SK-N-SH treated with all-trans-retinoic acid at 6 μM for 48 hours (cell line): ENCODE data around the gene KCNC4.

ENCODE experiments used
- ATAC-seq: fragments of 200-7000 bp; cut with Tn5 transposase; 3 replicates; pipeline ENCODE4 v1.9.1; 2020; ENCODE audit warnings: mild to moderate bottlenecking, moderate library complexity
- ARNTL ChIP-seq: fragments of 450-650 bp; formaldehyde crosslinking; IDR thresholded peaks from 2 replicates; pipeline ENCODE4 v1.5.0; 2020; ENCODE audit warnings: low read depth, mild to moderate bottlenecking, moderate library complexity, borderline replicate concordance
- BACH2 ChIP-seq: fragments of 250-450 bp; sonication (Bioruptor Pico); IDR thresholded peaks from 2 replicates; pipeline ENCODE4 v1.9.0; 2021; ENCODE audit warnings: mild to moderate bottlenecking, borderline replicate concordance
- CSRNP3 ChIP-seq: fragments of 250-450 bp; sonication (Bioruptor Pico); IDR thresholded peaks from 2 replicates; pipeline ENCODE4 v1.5.1; 2021; ENCODE audit warnings: mild to moderate bottlenecking, moderate library complexity
- ESRRG ChIP-seq: fragments of 250-450 bp; sonication (Bioruptor Pico); IDR thresholded peaks from 2 replicates; pipeline ENCODE4 v1.6.1; 2021; ENCODE audit warnings: mild to moderate bottlenecking
- GLIS3 ChIP-seq: fragments of 250-450 bp; sonication (Bioruptor Pico); IDR thresholded peaks from 2 replicates; pipeline ENCODE4 v1.5.0; 2020; ENCODE audit warnings: mild to moderate bottlenecking, moderate library complexity
- ISL1 ChIP-seq: fragments of 250-450 bp; sonication (Bioruptor Pico); IDR thresholded peaks from 2 replicates; pipeline ENCODE4 v2.1.2; 2022; ENCODE audit warnings: mild to moderate bottlenecking, moderate library complexity
- OSR1 ChIP-seq: fragments of 250-450 bp; sonication (Bioruptor Pico); IDR thresholded peaks from 2 replicates; pipeline ENCODE4 v1.8.0; 2022; ENCODE audit warnings: moderate library complexity, mild to moderate bottlenecking, inconsistent platforms
- PPARA ChIP-seq: fragments of 250-450 bp; sonication (Bioruptor Pico); IDR thresholded peaks from 2 replicates; pipeline ENCODE4 v1.5.0; 2020; ENCODE audit warnings: mild to moderate bottlenecking, borderline replicate concordance
- RARB ChIP-seq: fragments of 250-450 bp; sonication (Bioruptor Pico); IDR thresholded peaks from 2 replicates; pipeline ENCODE4 v1.8.0; 2021; ENCODE audit warnings: mild to moderate bottlenecking, moderate library complexity
- SNAI2 ChIP-seq: fragments of 250-450 bp; sonication (Bioruptor Pico); IDR thresholded peaks from 2 replicates; pipeline ENCODE4 v1.5.0; 2020; ENCODE audit warnings: mild to moderate bottlenecking, moderate library complexity
- TCF4 ChIP-seq: fragments of 250-450 bp; sonication (Bioruptor Pico); IDR thresholded peaks from 2 replicates; pipeline ENCODE4 v1.8.0; 2021; ENCODE audit warnings: mild to moderate bottlenecking, moderate library complexity, borderline replicate concordance
- TOX ChIP-seq: fragments of 250-450 bp; sonication (Bioruptor Pico); IDR thresholded peaks from 2 replicates; pipeline ENCODE4 v1.8.0; 2021; ENCODE audit warnings: mild to moderate bottlenecking, moderate library complexity, borderline replicate concordance
- TSHZ2 ChIP-seq: fragments of 250-450 bp; sonication (Bioruptor Pico); IDR thresholded peaks from 2 replicates; pipeline ENCODE4 v1.5.0; 2020; ENCODE audit warnings: mild to moderate bottlenecking, moderate library complexity
- ZC3H10 ChIP-seq: fragments of 250-450 bp; sonication (Bioruptor Pico); IDR thresholded peaks from 2 replicates; pipeline ENCODE4 v1.5.1; 2021; ENCODE audit warnings: mild to moderate bottlenecking, moderate library complexity
- ZFP3 ChIP-seq: fragments of 250-450 bp; sonication (Bioruptor Pico); IDR thresholded peaks from 2 replicates; pipeline ENCODE4 v1.5.0; 2020; ENCODE audit warnings: mild to moderate bottlenecking, moderate library complexity
- ZNF565 ChIP-seq: fragments of 450-650 bp; formaldehyde crosslinking; conservative IDR thresholded peaks from 2 replicates; pipeline ENCODE4 v1.5.0; 2020; ENCODE audit warnings: low read depth, mild to moderate bottlenecking, moderate library complexity
- ZNF70 ChIP-seq: fragments of 450-650 bp; formaldehyde crosslinking; IDR thresholded peaks from 2 replicates; pipeline ENCODE4 v1.5.0; 2020; ENCODE audit warnings: mild to moderate bottlenecking, moderate library complexity
- ZNF8 ChIP-seq: fragments of 450-650 bp; formaldehyde crosslinking; IDR thresholded peaks from 2 replicates; pipeline ENCODE4 v1.5.0; 2020; ENCODE audit warnings: mild to moderate bottlenecking, moderate library complexity
- TF ChIP-seq, protein P1 (sequence below): fragments of 250-450 bp; sonication (Bioruptor Pico); IDR thresholded peaks from 2 replicates; pipeline ENCODE4 v1.8.0; 2020; ENCODE audit warnings: mild to moderate bottlenecking, moderate library complexity, borderline replicate concordance
- TF ChIP-seq, protein P2 (sequence below): fragments of 250-450 bp; sonication (Bioruptor Pico); IDR thresholded peaks from 2 replicates; pipeline ENCODE4 v1.5.1; 2020; ENCODE audit warnings: low read depth, mild to moderate bottlenecking, moderate library complexity

The KCNC4 gene

DNA sequence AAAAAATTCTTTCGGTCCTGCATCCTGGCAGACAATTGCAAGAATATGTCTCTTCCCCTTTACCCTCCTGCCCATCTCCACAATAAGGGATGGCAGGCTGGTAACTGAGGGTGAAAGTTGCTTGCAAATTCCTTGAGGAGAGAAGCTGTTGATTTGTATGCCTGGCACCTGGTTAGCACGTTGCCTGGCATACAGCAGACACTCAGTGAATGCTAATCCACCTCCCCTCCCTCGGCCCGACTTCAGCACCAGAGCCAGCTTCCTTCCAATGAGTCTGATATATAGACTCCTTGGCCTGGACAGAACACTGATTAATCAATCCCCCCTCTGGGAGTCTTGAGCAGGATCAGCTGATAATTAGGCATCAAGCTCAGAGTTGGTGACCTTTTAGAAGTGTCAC is 39.1 kb downstream of the KCNC4 start:
- no peak for ATAC-seq
- TF ChIP-seq CSRNP3 (CRISPR knock-in tag) (no peak), ARNTL (CRISPR knock-in tag) (no peak), TSHZ2 (no peak), TCF4 (no peak), ISL1 (CRISPR knock-in tag) (no peak), ESRRG (CRISPR knock-in tag) (no peak), ZFP3 (no peak), ZC3H10 (CRISPR knock-in tag) (no peak), ZNF70 (CRISPR knock-in tag) (no peak), GLIS3 (CRISPR knock-in tag) (no peak), ZNF565 (CRISPR knock-in tag) (no peak), TOX (CRISPR knock-in tag) (no peak)
- TF ChIP-seq, protein P1, sequence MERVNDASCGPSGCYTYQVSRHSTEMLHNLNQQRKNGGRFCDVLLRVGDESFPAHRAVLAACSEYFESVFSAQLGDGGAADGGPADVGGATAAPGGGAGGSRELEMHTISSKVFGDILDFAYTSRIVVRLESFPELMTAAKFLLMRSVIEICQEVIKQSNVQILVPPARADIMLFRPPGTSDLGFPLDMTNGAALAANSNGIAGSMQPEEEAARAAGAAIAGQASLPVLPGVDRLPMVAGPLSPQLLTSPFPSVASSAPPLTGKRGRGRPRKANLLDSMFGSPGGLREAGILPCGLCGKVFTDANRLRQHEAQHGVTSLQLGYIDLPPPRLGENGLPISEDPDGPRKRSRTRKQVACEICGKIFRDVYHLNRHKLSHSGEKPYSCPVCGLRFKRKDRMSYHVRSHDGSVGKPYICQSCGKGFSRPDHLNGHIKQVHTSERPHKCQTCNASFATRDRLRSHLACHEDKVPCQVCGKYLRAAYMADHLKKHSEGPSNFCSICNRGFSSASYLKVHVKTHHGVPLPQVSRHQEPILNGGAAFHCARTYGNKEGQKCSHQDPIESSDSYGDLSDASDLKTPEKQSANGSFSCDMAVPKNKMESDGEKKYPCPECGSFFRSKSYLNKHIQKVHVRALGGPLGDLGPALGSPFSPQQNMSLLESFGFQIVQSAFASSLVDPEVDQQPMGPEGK, result no peak
- TF ChIP-seq, protein P2, sequence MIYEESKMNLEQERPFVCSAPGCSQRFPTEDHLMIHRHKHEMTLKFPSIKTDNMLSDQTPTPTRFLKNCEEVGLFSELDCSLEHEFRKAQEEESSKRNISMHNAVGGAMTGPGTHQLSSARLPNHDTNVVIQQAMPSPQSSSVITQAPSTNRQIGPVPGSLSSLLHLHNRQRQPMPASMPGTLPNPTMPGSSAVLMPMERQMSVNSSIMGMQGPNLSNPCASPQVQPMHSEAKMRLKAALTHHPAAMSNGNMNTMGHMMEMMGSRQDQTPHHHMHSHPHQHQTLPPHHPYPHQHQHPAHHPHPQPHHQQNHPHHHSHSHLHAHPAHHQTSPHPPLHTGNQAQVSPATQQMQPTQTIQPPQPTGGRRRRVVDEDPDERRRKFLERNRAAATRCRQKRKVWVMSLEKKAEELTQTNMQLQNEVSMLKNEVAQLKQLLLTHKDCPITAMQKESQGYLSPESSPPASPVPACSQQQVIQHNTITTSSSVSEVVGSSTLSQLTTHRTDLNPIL (CRISPR knock-in tag), result no peak
- TF ChIP-seq, all 23 proteins: peak for 0

DNA sequence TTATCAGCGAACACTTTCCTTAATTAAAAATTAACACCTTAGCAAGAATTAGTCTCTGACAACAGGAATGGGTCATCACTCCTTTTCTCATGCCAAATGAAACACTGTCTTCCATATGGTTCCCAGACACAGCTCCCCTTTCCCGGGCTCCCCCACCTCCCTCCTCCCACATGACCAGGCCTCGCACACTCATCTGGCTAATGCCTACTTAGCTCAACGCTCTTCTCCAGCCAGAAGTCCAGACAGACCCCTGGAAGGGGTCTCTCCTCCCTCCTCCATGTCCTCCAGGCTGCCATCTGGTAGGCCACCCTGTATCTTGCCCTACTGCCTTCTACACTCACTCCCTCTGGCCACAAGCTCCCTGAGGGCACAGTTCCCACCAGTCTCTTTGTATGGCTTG is 39.9 kb downstream of the KCNC4 start:
- ATAC-seq, result no peak
- TF ChIP-seq TCF4, result peak; percentile 12; the same call in 1 of the 2 replicates
- TF ChIP-seq CSRNP3 (CRISPR knock-in tag), result no peak

GRCh38 chr1:110250749-110251148 is 40.6 kb downstream of the KCNC4 start:
- ATAC-seq, result no peak
- TF ChIP-seq ZC3H10 (CRISPR knock-in tag) (no peak), CSRNP3 (CRISPR knock-in tag) (no peak), ZFP3 (no peak), PPARA (CRISPR knock-in tag) (no peak), RARB (no peak), ISL1 (CRISPR knock-in tag) (no peak), ZNF8 (no peak), OSR1 (no peak), ARNTL (CRISPR knock-in tag) (no peak)
- TF ChIP-seq, all 23 proteins: peak for 0

- TF ChIP-seq BACH2 (CRISPR knock-in tag), result no peak
- TF ChIP-seq RARB, result no peak
- TF ChIP-seq GLIS3 (CRISPR knock-in tag), result no peak
- TF ChIP-seq ZC3H10 (CRISPR knock-in tag), result no peak
- no peak for TF ChIP-seq ISL1 (CRISPR knock-in tag)
- no peak for TF ChIP-seq ESRRG (CRISPR knock-in tag)
- TF ChIP-seq ZFP3, result no peak
- TF ChIP-seq, protein P1, result no peak
- TF ChIP-seq SNAI2 (CRISPR knock-in tag), result no peak
- TF ChIP-seq ARNTL (CRISPR knock-in tag), result no peak
- TF ChIP-seq TOX (CRISPR knock-in tag), result no peak
- TF ChIP-seq OSR1, result no peak
- TF ChIP-seq TCF4, result no peak
- TF ChIP-seq PPARA (CRISPR knock-in tag), result no peak
- TF ChIP-seq, protein P2 (CRISPR knock-in tag), result no peak
- ATAC-seq, result no peak
These were observed 43.1 kb downstream of the KCNC4 start for GRCh38 chr1:110253213-110253612.
